SK-N-SH (cell line): ENCODE results near the gene BGN. TPM values are rescaled to one million over a fixed set of nuclear protein-coding genes. Genes with fewer than 3 reads are reported as not detected.

ENCODE experiments used
- CTCF ChIA-PET: fragments of 300-600, 350-600 bp; formaldehyde crosslinking; extraction: SDS; loops from one replicate; lab custom pipeline; 2021; lab: Yijun Ruan, JAX
- POLR2A ChIA-PET: fragments of 350-600 bp; sonication (Branson Sonifier 250); formaldehyde crosslinking; extraction: SDS; loops from one replicate; lab custom pipeline; 2020; ENCODE audit warnings: antibody characterized with exemption, inconsistent platforms; lab: Yijun Ruan, JAX
- DNase-seq: peaks from one replicate; pipeline ENCODE4 v3.0.0; 2012
- H2AFZ ChIP-seq: fragments of 200-600 bp; sonication (generic); 2 replicates; pipeline ENCODE4 v1.8.1; 2016; ENCODE audit warnings: antibody characterized with exemption, mild to moderate bottlenecking, low read depth
- H3F3A ChIP-seq: fragments of 200-600 bp; sonication (generic); replicated peaks from 2 replicates; pipeline ENCODE3; 2016; ENCODE audit warnings: antibody characterized with exemption, mild to moderate bottlenecking; ENCODE audit not compliant: insufficient read depth
- H3K27ac ChIP-seq, 2 experiments: fragments of 200-500 bp in 1 of 2; fragments of 200-600 bp in 1 of 2; sonication (Bioruptor generic) in 1 of 2; sonication (generic), shearing (Covaris generic) in 1 of 2; 2 replicates each; pipeline versions ENCODE4 v1.5.1 to v1.6.1; 2014 to 2016; ENCODE audit warnings: low read depth in 2 of 2, inconsistent platforms in 1 of 2, low read length in 1 of 2, mild to moderate bottlenecking in 1 of 2, mixed read lengths in 1 of 2
- H3K27me3 ChIP-seq: fragments of 200-600 bp; sonication (generic), shearing (Covaris generic); 2 replicates; pipeline ENCODE4 v1.6.1; 2016; ENCODE audit warnings: mixed run types; ENCODE audit not compliant: insufficient read depth
- H3K36me3 ChIP-seq, 2 experiments: fragments of 200-500 bp in 1 of 2; fragments of 200-600 bp in 1 of 2; sonication (Bioruptor generic) in 1 of 2; sonication (generic) in 1 of 2; replicated peaks in 1 of 2; 2 replicates each; pipeline versions ENCODE3 to v1.5.1; 2014 to 2016; ENCODE audit warnings: low read length in 1 of 2, mild to moderate bottlenecking in 1 of 2; ENCODE audit not compliant: insufficient read depth in 2 of 2, control insufficient read depth in 1 of 2
- H3K4me1 ChIP-seq, 2 experiments: fragments of 200-500 bp in 1 of 2; fragments of 200-600 bp in 1 of 2; sonication (Bioruptor generic) in 1 of 2; sonication (generic), shearing (Covaris generic) in 1 of 2; 2 replicates each; pipeline versions ENCODE4 v1.5.1 to v1.6.1; 2014 to 2016; ENCODE audit warnings: low read depth in 1 of 2, low read length in 1 of 2, mixed run types in 1 of 2; ENCODE audit not compliant: insufficient read depth in 2 of 2, control insufficient read depth in 1 of 2
- H3K4me2 ChIP-seq: fragments of 200-600 bp; sonication (generic), shearing (Covaris generic); 2 replicates; pipeline ENCODE4 v1.6.1; 2017; ENCODE audit warnings: mixed run types
- H3K4me3 ChIP-seq, 2 experiments: fragments of 200-500 bp in 1 of 2; fragments of 200-600 bp in 1 of 2; sonication (Bioruptor generic) in 1 of 2; sonication (generic), shearing (Covaris generic) in 1 of 2; 2 replicates each; pipeline versions ENCODE4 v1.5.1 to v1.8.1; 2014 to 2016; ENCODE audit warnings: low read depth in 2 of 2, inconsistent platforms in 1 of 2, low read length in 1 of 2, mild to moderate bottlenecking in 1 of 2, mixed read lengths in 1 of 2, moderate library complexity in 1 of 2
- H3K79me2 ChIP-seq: fragments of 200-600 bp; sonication (generic); 2 replicates; pipeline ENCODE4 v1.8.1; 2017; ENCODE audit warnings: mild to moderate bottlenecking; ENCODE audit not compliant: insufficient read depth
- H3K9ac ChIP-seq: fragments of 200-600 bp; sonication (generic); 2 replicates; pipeline ENCODE4 v1.6.1; 2017; ENCODE audit warnings: mixed run types
- H3K9me2 ChIP-seq: fragments of 200-600 bp; sonication (generic); 2 replicates; pipeline ENCODE4 v1.6.1; 2017; ENCODE audit warnings: mixed run types
- H3K9me3 ChIP-seq: fragments of 200-600 bp; sonication (generic); 2 replicates; pipeline ENCODE4 v1.6.1; 2017; ENCODE audit warnings: mixed run types, mild to moderate bottlenecking, moderate library complexity
- H4K20me1 ChIP-seq: fragments of 200-600 bp; sonication (generic); 2 replicates; pipeline ENCODE4 v1.6.1; 2017; ENCODE audit warnings: mild to moderate bottlenecking, mixed run types; ENCODE audit not compliant: insufficient read depth
- CHD2 ChIP-seq: fragments of 150-350 bp; IDR thresholded peaks from 2 replicates; pipeline ENCODE4 v1.6.1; 2018; ENCODE audit warnings: low read length; ENCODE audit not compliant: partially characterized antibody
- EP300 ChIP-seq, 2 experiments: IDR thresholded peaks; 2 replicates each; pipeline versions ENCODE4 v1.4.0 to v1.6.1; 2012; ENCODE audit warnings: borderline replicate concordance in 1 of 2, low read depth in 1 of 2, low read length in 1 of 2
- FOSL2 ChIP-seq: IDR thresholded peaks from 2 replicates; pipeline ENCODE4 v1.4.0; 2012; ENCODE audit warnings: low read depth, mild to moderate bottlenecking, moderate library complexity, borderline replicate concordance
- FOXM1 ChIP-seq: IDR thresholded peaks from 2 replicates; pipeline ENCODE4 v1.4.0; 2012; ENCODE audit warnings: low read depth, mild to moderate bottlenecking
- GABPA ChIP-seq: IDR thresholded peaks from 2 replicates; pipeline ENCODE4 v1.4.0; 2012; ENCODE audit warnings: low read depth, mild to moderate bottlenecking
- GATA2 ChIP-seq: sonication (generic); formaldehyde crosslinking; IDR thresholded peaks from 2 replicates; pipeline ENCODE4 v1.5.0; 2020; ENCODE audit warnings: mild to moderate bottlenecking, missing genetic modification reagents
- MEF2A ChIP-seq: IDR thresholded peaks from 2 replicates; pipeline ENCODE4 v1.4.0; 2012; ENCODE audit warnings: low read depth, borderline replicate concordance
- MXI1 ChIP-seq: IDR thresholded peaks from 2 replicates; pipeline ENCODE4 v1.6.1; 2012; ENCODE audit warnings: mild to moderate bottlenecking, low read depth, low read length, improper control_type of control experiment
- RAD21 ChIP-seq: IDR thresholded peaks from 2 replicates; pipeline ENCODE4 v1.6.1; 2012; ENCODE audit warnings: mild to moderate bottlenecking, low read length
- RFX5 ChIP-seq: IDR thresholded peaks from 2 replicates; pipeline ENCODE4 v1.6.1; 2012; ENCODE audit warnings: mild to moderate bottlenecking, improper control_type of control experiment, low read length
- SIN3A ChIP-seq: IDR thresholded peaks from 2 replicates; pipeline ENCODE4 v1.6.1; 2012; ENCODE audit warnings: low read depth, mild to moderate bottlenecking, low read length, moderate library complexity, borderline replicate concordance
- WGBS: methylation state at CpG from one replicate; pipeline ENCODE4 v1.1.6; 2017; ENCODE audit warnings: low lambda C conversion rate; 5-methylcytosine and 5-hydroxymethylcytosine counted together
- polyA plus RNA-seq, 3 experiments: library from polyadenylated mRNA; depleted of rRNA; stranded (reverse); fragments of >200 nt; gene quantifications; 2 replicates each; pipeline ENCODE4 v1.2.3, GENCODE V29; 2012
- TF ChIP-seq, protein P1 (sequence below): fragments of 200-600 bp; sonication (generic); IDR thresholded peaks from 2 replicates; pipeline ENCODE4 v1.6.1; 2017; ENCODE audit warnings: antibody characterized with exemption, mild to moderate bottlenecking, moderate library complexity

Gene BGN
- polyA plus RNA-seq, 1 of the 3 experiments (the other 2 are of a cell fraction), result 28.9 TPM

DNA sequence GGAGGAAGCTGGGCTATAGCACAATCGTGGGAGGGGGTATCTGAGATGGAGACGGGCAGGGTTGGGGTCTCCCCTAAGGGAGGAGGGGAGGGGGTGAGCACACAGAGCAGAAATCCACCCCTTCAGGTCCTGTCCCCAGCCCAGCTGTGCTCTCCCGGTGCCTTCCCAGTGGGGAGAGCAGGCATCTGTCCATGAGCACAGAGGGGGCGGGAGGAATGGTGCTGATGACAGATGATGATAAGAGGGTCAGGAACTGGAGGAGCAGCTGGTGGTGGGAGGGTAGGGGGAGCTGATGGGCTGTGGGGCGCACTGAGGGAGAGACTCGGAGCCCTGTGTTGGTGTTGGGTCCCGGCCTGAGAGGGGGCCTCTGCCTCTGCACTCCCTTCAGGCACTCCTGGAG is 31.3 kb downstream of the BGN start:
- H4K20me1 ChIP-seq, result no peaks in the 10 kb centered on the region
- no peaks in the 10 kb centered on the region for H3K9me2 ChIP-seq
- no peak overlapping the region for H2AFZ ChIP-seq
- no peaks in the 10 kb centered on the region for H3K36me3 ChIP-seq
- H3K27me3 ChIP-seq, result peaks cover 37% of the 10 kb centered on the region
- CTCF ChIA-PET, result interaction anchor here (0.7 to 4.1 kb wide), 6 partner anchors 13 to 182 kb away, joined by 3 to 40 read pairs (median 6); partner anchors contain the start of gene HAUS7
- POLR2A ChIA-PET, result interaction anchor here (1.5 to 1.6 kb wide), 2 partner anchors 12 to 13 kb away, joined by 4 to 5 read pairs; no protein-coding TSS in a partner anchor
- peaks cover 0 to 64% of the 10 kb centered on the region in 2 experiments; a peak in 2 of 4 replicates for H3K4me1 ChIP-seq
- H3K79me2 ChIP-seq, result no peaks in the 10 kb centered on the region
- H3K9me3 ChIP-seq, result no peaks in the 10 kb centered on the region
- TF ChIP-seq SIN3A, result no peak
- TF ChIP-seq, protein P1, sequence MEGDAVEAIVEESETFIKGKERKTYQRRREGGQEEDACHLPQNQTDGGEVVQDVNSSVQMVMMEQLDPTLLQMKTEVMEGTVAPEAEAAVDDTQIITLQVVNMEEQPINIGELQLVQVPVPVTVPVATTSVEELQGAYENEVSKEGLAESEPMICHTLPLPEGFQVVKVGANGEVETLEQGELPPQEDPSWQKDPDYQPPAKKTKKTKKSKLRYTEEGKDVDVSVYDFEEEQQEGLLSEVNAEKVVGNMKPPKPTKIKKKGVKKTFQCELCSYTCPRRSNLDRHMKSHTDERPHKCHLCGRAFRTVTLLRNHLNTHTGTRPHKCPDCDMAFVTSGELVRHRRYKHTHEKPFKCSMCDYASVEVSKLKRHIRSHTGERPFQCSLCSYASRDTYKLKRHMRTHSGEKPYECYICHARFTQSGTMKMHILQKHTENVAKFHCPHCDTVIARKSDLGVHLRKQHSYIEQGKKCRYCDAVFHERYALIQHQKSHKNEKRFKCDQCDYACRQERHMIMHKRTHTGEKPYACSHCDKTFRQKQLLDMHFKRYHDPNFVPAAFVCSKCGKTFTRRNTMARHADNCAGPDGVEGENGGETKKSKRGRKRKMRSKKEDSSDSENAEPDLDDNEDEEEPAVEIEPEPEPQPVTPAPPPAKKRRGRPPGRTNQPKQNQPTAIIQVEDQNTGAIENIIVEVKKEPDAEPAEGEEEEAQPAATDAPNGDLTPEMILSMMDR, result no peak
- TF ChIP-seq CHD2, result peak; percentile 8
- TF ChIP-seq RFX5, result no peak
- TF ChIP-seq EP300 (IDR thresholded peaks at IDR 0.05; ENCODE audit: borderline replicate concordance in 1 of 2, low read depth in 1 of 2, low read length in 1 of 2), result peak in 1 of 2 experiments; percentile 42; a peak in 1 of 4 replicates
- TF ChIP-seq FOXM1, result no peak
- peak; percentile 93 for TF ChIP-seq GATA2 (CRISPR knock-in tag)
- TF ChIP-seq, all 33 proteins: peak for 3
- Histone ChIP-seq H3K4me2 (no peak overlapping the region), H3K4me3 (no peak overlapping the region), H3K27ac (peak overlapping the region in 1 of 2 experiments; percentile 92; a peak in 2 of 4 replicates), H3K9ac (no peak overlapping the region), H3F3A (peaks cover 4% of the 10 kb centered on the region)
- WGBS, result 49% methylated on average over 5 of the region's 7 CpGs
- DNase-seq, result peak; percentile 81

DNA sequence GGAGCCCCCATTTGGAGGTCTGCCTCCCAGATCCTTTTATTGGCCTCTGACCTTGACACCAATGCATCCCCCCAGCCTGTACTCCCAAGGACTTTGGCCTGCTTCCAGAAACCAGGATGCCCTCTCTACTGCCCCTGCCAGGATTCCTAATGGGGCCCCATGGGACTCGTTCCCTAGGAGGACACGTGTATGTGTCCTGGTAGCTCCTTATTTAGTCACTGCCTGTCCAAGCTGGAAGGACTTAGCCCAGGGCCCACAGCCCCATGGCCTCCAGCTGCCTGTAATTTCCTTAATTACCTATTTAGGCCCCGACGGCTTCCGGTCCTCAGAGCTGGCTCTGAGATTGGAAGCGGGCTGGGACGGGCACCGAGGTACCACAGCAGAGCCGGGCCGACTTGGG is 32.0 kb downstream of the BGN start:
- POLR2A ChIA-PET, result interaction anchor here (0.7 to 1.6 kb wide), 3 partner anchors 11 to 66 kb away, joined by 4 to 5 read pairs (median 5); no protein-coding TSS in a partner anchor
- CTCF ChIA-PET, result interaction anchor here (0.7 to 4.1 kb wide), 7 partner anchors 12 to 181 kb away, joined by 3 to 40 read pairs (median 5); partner anchors contain the start of gene HAUS7
- WGBS, result 27% methylated on average over 8 of the region's 10 CpGs

More for the DNA sequence above, 32.0 kb downstream of the BGN start:
- Histone ChIP-seq H3F3A (peaks cover 4% of the 10 kb centered on the region), H3K4me1 (peaks cover 0 to 64% of the 10 kb centered on the region in 2 experiments; a peak in 2 of 4 replicates), H2AFZ (no peak overlapping the region), H3K9ac (no peak overlapping the region), H3K9me2 (no peaks in the 10 kb centered on the region), H3K27ac (peak overlapping the region in 1 of 2 experiments; percentile 92; a peak in 2 of 4 replicates), H3K4me2 (no peak overlapping the region), H3K27me3 (peaks cover 37% of the 10 kb centered on the region), H4K20me1 (no peaks in the 10 kb centered on the region), H3K9me3 (no peaks in the 10 kb centered on the region), H3K79me2 (no peaks in the 10 kb centered on the region), H3K36me3 (no peaks in the 10 kb centered on the region), H3K4me3 (no peak overlapping the region)
- DNase-seq, result no peak
- TF ChIP-seq GABPA (no peak), RFX5 (no peak), MEF2A (no peak), MXI1 (no peak), FOSL2 (no peak), CHD2 (no peak), RAD21 (no peak)
